Measurements from ENCODE around the gene CST8.

CST8 gene

DNA sequence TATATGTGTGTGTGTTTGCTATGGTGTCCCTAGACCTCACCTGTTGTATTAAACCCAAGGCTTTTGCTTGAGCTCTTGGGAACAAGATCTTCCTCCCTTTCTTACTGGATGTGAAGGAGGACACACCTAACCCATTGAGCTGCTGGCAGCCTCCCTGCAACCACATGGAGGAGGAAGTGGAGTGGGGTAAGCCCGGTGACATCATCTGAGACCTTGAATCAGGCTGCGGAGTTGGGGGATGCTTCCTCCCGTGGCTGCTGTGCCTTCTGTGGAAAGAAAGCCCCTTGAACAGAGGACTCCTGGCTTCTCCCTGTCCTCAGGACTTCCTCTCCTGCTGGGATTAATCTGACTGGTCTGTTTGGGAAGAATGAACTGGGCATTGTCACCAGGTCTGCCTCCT lies 41.5 kb upstream of the CST8 start:
- H3K4me3 ChIP-seq (ENCODE audit: low read depth, low read length) = no peak overlapping the region
- DNase-seq (ENCODE audit: low read depth) = no peak
- TF ChIP-seq, protein P1, sequence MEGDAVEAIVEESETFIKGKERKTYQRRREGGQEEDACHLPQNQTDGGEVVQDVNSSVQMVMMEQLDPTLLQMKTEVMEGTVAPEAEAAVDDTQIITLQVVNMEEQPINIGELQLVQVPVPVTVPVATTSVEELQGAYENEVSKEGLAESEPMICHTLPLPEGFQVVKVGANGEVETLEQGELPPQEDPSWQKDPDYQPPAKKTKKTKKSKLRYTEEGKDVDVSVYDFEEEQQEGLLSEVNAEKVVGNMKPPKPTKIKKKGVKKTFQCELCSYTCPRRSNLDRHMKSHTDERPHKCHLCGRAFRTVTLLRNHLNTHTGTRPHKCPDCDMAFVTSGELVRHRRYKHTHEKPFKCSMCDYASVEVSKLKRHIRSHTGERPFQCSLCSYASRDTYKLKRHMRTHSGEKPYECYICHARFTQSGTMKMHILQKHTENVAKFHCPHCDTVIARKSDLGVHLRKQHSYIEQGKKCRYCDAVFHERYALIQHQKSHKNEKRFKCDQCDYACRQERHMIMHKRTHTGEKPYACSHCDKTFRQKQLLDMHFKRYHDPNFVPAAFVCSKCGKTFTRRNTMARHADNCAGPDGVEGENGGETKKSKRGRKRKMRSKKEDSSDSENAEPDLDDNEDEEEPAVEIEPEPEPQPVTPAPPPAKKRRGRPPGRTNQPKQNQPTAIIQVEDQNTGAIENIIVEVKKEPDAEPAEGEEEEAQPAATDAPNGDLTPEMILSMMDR (IDR thresholded peaks at IDR 0.05; ENCODE audit: low read depth, low read length, missing control alignments) = no peak

DNA sequence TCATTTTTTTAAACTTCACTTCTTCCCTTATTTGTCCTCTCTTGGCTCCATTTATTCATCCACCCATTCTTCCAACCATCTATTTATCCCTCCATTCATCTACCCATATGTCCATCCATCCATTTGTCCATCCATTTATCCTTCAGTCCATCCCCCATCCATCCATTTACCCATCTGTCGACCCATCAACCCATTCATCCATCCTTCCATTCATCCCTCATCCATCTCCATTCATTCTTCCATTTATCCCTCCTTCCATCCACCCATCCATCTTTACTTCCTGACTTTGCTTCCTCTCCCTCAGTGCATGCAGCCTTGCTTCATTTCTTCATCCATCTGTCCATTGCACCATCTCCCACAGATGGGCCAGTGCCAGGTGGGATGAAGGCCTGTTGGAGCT lies 40.0 kb upstream of the CST8 start:
- no peak for DNase-seq (ENCODE audit: low read depth)
- H3K4me3 ChIP-seq (ENCODE audit: low read depth, low read length) = no peak overlapping the region
- TF ChIP-seq, protein P1 (IDR thresholded peaks at IDR 0.05; ENCODE audit: low read depth, low read length, missing control alignments) = no peak

DNA sequence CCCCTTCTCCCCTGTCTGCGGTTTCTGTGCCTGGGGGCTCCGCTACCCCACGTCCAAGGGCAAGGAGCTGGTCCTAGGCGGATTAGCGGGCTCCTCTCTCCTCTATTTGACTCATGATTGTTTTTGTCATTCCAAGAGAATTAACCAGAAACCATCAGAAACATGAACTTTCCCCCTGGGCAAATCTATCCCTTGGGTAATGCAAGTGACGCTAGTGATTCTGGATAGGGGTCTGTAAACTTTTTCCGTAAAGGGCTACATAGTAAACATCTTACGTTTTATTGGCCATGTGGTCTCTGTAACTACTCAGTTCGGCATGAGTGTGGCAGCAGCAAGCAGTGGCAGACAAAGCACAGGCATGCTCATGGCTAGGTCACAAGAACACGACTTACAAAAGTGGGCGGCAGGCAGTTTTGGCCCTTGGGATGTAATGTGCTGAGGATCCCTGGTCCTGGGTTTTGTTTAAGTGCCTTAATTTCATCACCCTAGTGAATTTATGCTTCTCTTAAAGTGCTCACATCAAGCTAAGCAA lies 38.9 kb upstream of the CST8 start:
- no peak overlapping the region for H3K4me3 ChIP-seq (ENCODE audit: low read depth, low read length)
- no peak for DNase-seq (ENCODE audit: low read depth)
- TF ChIP-seq, protein P1 (IDR thresholded peaks at IDR 0.05; ENCODE audit: low read depth, low read length, missing control alignments) = no peak

DNA sequence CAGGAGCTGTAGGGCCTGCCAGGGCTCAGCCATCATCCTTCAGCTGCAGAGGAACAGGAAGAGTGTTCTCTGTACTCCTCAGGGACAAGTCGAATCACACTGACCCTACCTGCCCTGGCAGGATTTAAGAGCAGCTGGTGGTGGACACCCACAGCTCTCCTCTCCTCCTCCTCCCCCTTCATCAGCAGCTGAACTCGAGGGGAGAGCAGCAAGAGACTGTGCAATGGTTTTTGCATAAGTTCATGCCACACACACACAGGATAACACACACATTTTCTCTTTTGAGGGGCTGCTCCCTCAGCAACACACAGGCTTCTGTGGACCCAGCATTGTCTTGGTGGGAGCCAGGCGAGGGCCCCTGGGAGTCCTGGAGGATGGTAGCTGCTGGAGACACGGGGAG lies 38.1 kb upstream of the CST8 start, which contains the start of gene CST11:
TSS of gene CST11 (minus strand) at position 101 of the 400 bp plus-strand sequence. CDS start at position 36, 65 bp downstream.
- DNase-seq (ENCODE audit: low read depth) = no peak
- TF ChIP-seq, protein P1 (IDR thresholded peaks at IDR 0.05; ENCODE audit: low read depth, low read length, missing control alignments) = no peak
- no peak within 1 kb of the TSS for H3K4me3 ChIP-seq (ENCODE audit: low read depth, low read length)

DNA sequence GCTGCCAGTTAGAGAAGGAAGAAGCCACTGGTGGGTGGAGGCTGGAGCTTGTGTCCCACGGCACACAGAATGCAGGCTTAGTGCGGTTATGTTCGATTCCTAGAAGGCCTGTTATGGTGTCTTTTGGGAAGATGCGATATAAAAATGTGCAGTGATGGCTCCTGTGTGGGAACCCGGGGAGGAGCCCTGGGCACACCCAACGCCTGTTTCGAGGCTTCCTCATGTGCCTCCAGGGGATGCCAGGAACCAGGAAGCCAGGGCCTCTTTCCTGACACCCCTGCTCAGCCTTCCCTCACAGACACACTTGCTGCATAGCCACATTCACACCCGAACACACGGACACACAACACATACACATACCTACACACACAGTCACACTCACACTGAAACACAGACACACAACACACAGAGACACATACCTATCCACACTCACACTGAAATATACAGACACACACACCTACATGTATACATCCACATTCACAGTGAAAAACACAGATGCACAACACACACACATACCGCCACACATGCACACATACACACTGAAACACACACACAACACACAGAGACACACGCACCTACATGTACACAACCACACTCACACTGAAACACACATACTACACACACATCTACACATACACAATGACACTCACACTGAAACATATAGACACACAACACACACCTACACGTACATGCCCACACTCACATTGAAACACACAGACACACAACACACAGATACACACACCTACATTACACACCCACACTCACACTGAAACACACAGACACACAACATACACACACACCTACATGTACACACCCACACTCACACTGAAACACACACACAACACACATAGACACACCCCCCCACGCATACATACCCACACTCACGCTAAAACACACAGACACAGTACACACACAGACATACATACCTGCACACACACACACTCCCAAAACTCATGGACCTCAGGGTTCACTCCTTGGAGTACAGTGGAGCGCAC lies 37.1 kb upstream of the CST8 start:
- DNase-seq (ENCODE audit: low read depth) = no peak
- TF ChIP-seq, protein P1 (IDR thresholded peaks at IDR 0.05; ENCODE audit: low read depth, low read length, missing control alignments) = no peak
- no peak overlapping the region for H3K4me3 ChIP-seq (ENCODE audit: low read depth, low read length)

DNA sequence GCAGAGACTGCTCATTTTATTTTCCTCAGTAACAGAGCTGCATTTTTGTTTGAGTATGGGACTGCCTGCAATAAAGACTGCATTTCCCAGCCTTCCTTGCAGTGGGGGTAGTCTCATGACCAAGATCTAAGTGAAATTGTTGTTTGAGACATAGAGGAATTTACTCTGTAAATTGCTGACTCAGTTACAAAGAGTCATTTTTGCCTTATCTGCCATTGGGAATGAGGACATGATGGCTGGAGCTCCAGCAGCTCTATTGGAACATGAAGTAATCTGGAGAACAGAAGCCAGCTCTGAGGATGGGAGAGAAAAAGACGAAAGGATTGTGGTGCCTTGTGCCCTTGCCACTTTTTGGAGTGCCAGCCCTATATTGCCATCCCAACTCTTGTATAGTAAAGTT lies 36.1 kb upstream of the CST8 start:
- no peak for DNase-seq (ENCODE audit: low read depth)
- TF ChIP-seq, protein P1 (IDR thresholded peaks at IDR 0.05; ENCODE audit: low read depth, low read length, missing control alignments) = no peak
- H3K4me3 ChIP-seq (ENCODE audit: low read depth, low read length) = no peak overlapping the region

All from GM12864 (cell line).